HepG2 (cell line): Measurements from ENCODE around the gene SLC35F3. TPM values are rescaled to one million over a fixed set of nuclear protein-coding genes. Genes with fewer than 3 reads are reported as not detected.

Source experiments
- ATAC-seq: fragments of 200-7000 bp; cut with Tn5 transposase; 3 replicates; pipeline ENCODE4 v1.9.1; 2020; ENCODE audit warnings: mild to moderate bottlenecking, moderate library complexity
- BruUV-seq: library from RNA; stranded (reverse); fragments of 400-500 nt; replicated peaks from 2 replicates; lab custom pipeline; 2021; lab: Mats Ljungman, UMichigan
- CTCF ChIA-PET: fragments of 300-600 bp; formaldehyde crosslinking; extraction: SDS; loops from one replicate; lab custom pipeline; 2021; ENCODE audit warnings: low total read pairs, inconsistent platforms, low intra/inter-chr PET ratio; lab: Yijun Ruan, JAX
- POLR2A ChIA-PET: fragments of 350-600 bp; sonication (Branson Sonifier 250); formaldehyde crosslinking; loops from one replicate; lab custom pipeline; 2020; ENCODE audit warnings: antibody characterized with exemption, inconsistent platforms; lab: Yijun Ruan, JAX
- DNase-seq: peaks from one replicate; pipeline ENCODE4 v3.0.0-alpha.2; 2015; ENCODE audit warnings: low spot score
- FAIRE-seq: peaks from 3 replicates; lab custom pipeline; 2011; peaks lifted over from hg19 to GRCh38; lab: Jason Lieb, UNC
- H2AFZ ChIP-seq: one replicate; pipeline ENCODE4 v1.6.1; 2011; ENCODE audit warnings: low read length, inconsistent platforms
- H3K27ac ChIP-seq: fragments of 300-600 bp; 3 replicates; pipeline ENCODE4 v1.8.0; 2011; ENCODE audit warnings: mixed run types, mild to moderate bottlenecking, mixed read lengths, low read length, inconsistent platforms; ENCODE audit not compliant: insufficient read depth; ENCODE audit errors: extremely low read length
- H3K27me3 ChIP-seq, 2 experiments: fragments of 200-600 bp in 1 of 2; 2 replicates in 1 of 2; 3 replicates in 1 of 2; pipeline versions ENCODE4 v1.6.0 to v1.8.0; 2011; ENCODE audit warnings: low read length in 2 of 2, mild to moderate bottlenecking in 2 of 2, moderate library complexity in 2 of 2, inconsistent platforms in 1 of 2; ENCODE audit not compliant: insufficient read depth in 2 of 2, control insufficient read depth in 1 of 2
- H3K36me3 ChIP-seq, 2 experiments: fragments of 200-600 bp in 1 of 2; replicated peaks in 1 of 2; 2 replicates in 1 of 2; 3 replicates in 1 of 2; pipeline versions ENCODE4 v1.5.1 to v1.8.0; 2011; ENCODE audit warnings: low read length in 2 of 2, inconsistent platforms in 1 of 2; ENCODE audit not compliant: insufficient read depth in 2 of 2, control insufficient read depth in 1 of 2
- H3K4me1 ChIP-seq: 2 replicates; pipeline ENCODE4 v1.5.1; 2012; ENCODE audit warnings: low read length, inconsistent platforms; ENCODE audit not compliant: insufficient read depth
- H3K4me2 ChIP-seq: 2 replicates; pipeline ENCODE4 v1.6.0; 2011; ENCODE audit warnings: low read depth, low read length, inconsistent platforms
- H3K4me3 ChIP-seq, 3 experiments: fragments of 200-600 bp in 1 of 3; sonication (generic), shearing (Covaris generic) in 1 of 3; replicated peaks in 1 of 3; 2 replicates each; pipeline ENCODE4 v1.5.1; 2011 to 2016; ENCODE audit warnings: low read length in 3 of 3, inconsistent platforms in 2 of 3, low read depth in 2 of 3, mild to moderate bottlenecking in 2 of 3, control low read depth in 1 of 3, mixed read lengths in 1 of 3; ENCODE audit not compliant: insufficient read depth in 1 of 3
- H3K79me2 ChIP-seq: one replicate; pipeline ENCODE4 v1.6.1; 2011; ENCODE audit warnings: low read length, inconsistent platforms; ENCODE audit not compliant: insufficient read depth
- H3K9ac ChIP-seq: 2 replicates; pipeline ENCODE4 v1.6.0; 2011; ENCODE audit warnings: mild to moderate bottlenecking, low read depth, low read length, inconsistent platforms; ENCODE audit not compliant: insufficient read depth
- H3K9me3 ChIP-seq: 2 replicates; pipeline ENCODE4 v1.5.1; 2012; ENCODE audit warnings: mild to moderate bottlenecking, low read length
- H4K20me1 ChIP-seq: 2 replicates; pipeline ENCODE4 v1.6.0; 2011; ENCODE audit warnings: inconsistent platforms, mild to moderate bottlenecking, low read length, moderate library complexity; ENCODE audit not compliant: insufficient read depth
- ATF7-NPFF ChIP-seq: sonication (generic); formaldehyde crosslinking; IDR thresholded peaks from 2 replicates; pipeline ENCODE4 v1.8.1; 2023; ENCODE audit warnings: mild to moderate bottlenecking, low read depth, missing genetic modification reagents, moderate library complexity
- EHMT2 ChIP-seq: fragments of 200-600 bp; sonication (generic); IDR thresholded peaks from 2 replicates; pipeline ENCODE4 v1.7.0; 2017; ENCODE audit warnings: antibody characterized with exemption, low read depth, low read length, borderline replicate concordance
- GFI1 ChIP-seq: sonication (generic); formaldehyde crosslinking; IDR thresholded peaks from 2 replicates; pipeline ENCODE4 v1.5.0; 2020; ENCODE audit warnings: missing genetic modification reagents, mild to moderate bottlenecking, borderline replicate concordance
- HNF4A ChIP-seq: sonication (generic); formaldehyde crosslinking; IDR thresholded peaks from 2 replicates; pipeline ENCODE4 v1.4.0; 2020; ENCODE audit warnings: missing genetic modification reagents
- KAT7 ChIP-seq: IDR thresholded peaks from 2 replicates; pipeline ENCODE4 v1.6.1; 2018; ENCODE audit warnings: borderline replicate concordance, missing compliant biosample characterization
- MAFK ChIP-seq, 2 experiments: IDR thresholded peaks in 1 of 2; conservative IDR thresholded peaks in 1 of 2; 2 replicates each; pipeline ENCODE4 v1.6.1; 2011; ENCODE audit warnings: improper control_type of control experiment in 2 of 2, low read length in 2 of 2
- SRF ChIP-seq: IDR thresholded peaks from 2 replicates; pipeline ENCODE4 v1.6.1; 2011; ENCODE audit warnings: mild to moderate bottlenecking, low read depth, low read length, moderate library complexity
- STAG1 ChIP-seq: sonication (generic); formaldehyde crosslinking; IDR thresholded peaks from 2 replicates; pipeline ENCODE4 v1.4.0; 2020; ENCODE audit warnings: missing genetic modification reagents
- TCF12 ChIP-seq, 2 experiments: fragments of 450-650 bp in 1 of 2; sonication (generic) in 1 of 2; formaldehyde crosslinking in 1 of 2; IDR thresholded peaks; 2 replicates each; pipeline versions ENCODE4 v1.6.1 to v1.8.0; 2017 to 2022; ENCODE audit warnings: antibody characterized with exemption in 1 of 2, mild to moderate bottlenecking in 1 of 2, missing genetic modification reagents in 1 of 2, moderate library complexity in 1 of 2
- ZNF264 ChIP-seq: sonication (generic); formaldehyde crosslinking; IDR thresholded peaks from 2 replicates; pipeline ENCODE4 v1.4.0; 2020; ENCODE audit warnings: missing genetic modification reagents
- ZNF317 ChIP-seq: sonication (generic); formaldehyde crosslinking; IDR thresholded peaks from 2 replicates; pipeline ENCODE4 v1.5.0; 2020; ENCODE audit warnings: mild to moderate bottlenecking, missing genetic modification reagents
- ZNF562 ChIP-seq: sonication (generic); formaldehyde crosslinking; IDR thresholded peaks from 2 replicates; pipeline ENCODE4 v1.8.0; 2022; ENCODE audit warnings: missing genetic modification reagents, borderline replicate concordance
- ZSCAN31 ChIP-seq: sonication (generic); formaldehyde crosslinking; IDR thresholded peaks from 2 replicates; pipeline ENCODE4 v1.5.0; 2020; ENCODE audit warnings: low read depth, mild to moderate bottlenecking, missing genetic modification reagents
- WGBS: methylation state at CpG from one replicate; pipeline ENCODE4 v1.1.6; 2017; ENCODE audit warnings: low lambda C conversion rate; 5-methylcytosine and 5-hydroxymethylcytosine counted together
- in situ Hi-C: cut with HindIII; loops from 2 replicates; pipeline ENCODE4 v1.10.0; 2017; ENCODE audit warnings: low pct_unique_long_range_greater_than_20kb; ENCODE audit not compliant: extremely low pct_ligation_motif_present
- intact Hi-C: fragments of 100-400 bp; cut with micrococcal nuclease; formaldehyde crosslinking; loops from one replicate; pipeline ENCODE4 v1.10.0; 2022; ENCODE audit not compliant: unreplicated experiment
- polyA plus RNA-seq, 8 experiments: library from polyadenylated mRNA; depleted of rRNA in 3 of 8; stranded (reverse) in 7 of 8; unstranded in 1 of 8; fragments of >200 nt; fragmentation: Illumina TruSeq in 4 of 8; extraction: Trizol in 4 of 8; gene quantifications; 2 replicates each; pipeline versions ENCODE4 v1.2.1 to v1.2.3, GENCODE V29; 2011 to 2016; ENCODE audit warnings: low read depth in 4 of 8, missing spikeins in 1 of 8, mixed read lengths in 1 of 8; ENCODE audit not compliant: insufficient read depth in 1 of 8
- total RNA-seq, 5 experiments: library from RNA; depleted of rRNA; stranded (reverse); fragments of >200 nt; fragmentation: Illumina TruSeq; extraction: Trizol; gene quantifications; 2 replicates each; pipeline ENCODE4 v1.2.3, GENCODE V29; 2016; ENCODE audit warnings: low read depth in 1 of 5
- TF ChIP-seq, protein P1 (sequence below): sonication (generic); formaldehyde crosslinking; IDR thresholded peaks from 2 replicates; pipeline ENCODE4 v1.4.0; 2020; ENCODE audit warnings: mild to moderate bottlenecking, missing genetic modification reagents
- TF ChIP-seq, protein P2 (sequence below): sonication (generic); formaldehyde crosslinking; IDR thresholded peaks from 2 replicates; pipeline ENCODE4 v1.5.0; 2020; ENCODE audit warnings: mild to moderate bottlenecking, missing genetic modification reagents
- TF ChIP-seq, protein P3 (sequence below): sonication (generic); formaldehyde crosslinking; IDR thresholded peaks from 2 replicates; pipeline ENCODE4 v1.4.0; 2020; ENCODE audit warnings: missing genetic modification reagents

The SLC35F3 gene
- total and polyA plus RNA-seq, 2 of the 13 experiments (the other 11 are each of a cell fraction or from before 2014, with no cell fraction given) = not detected

DNA sequence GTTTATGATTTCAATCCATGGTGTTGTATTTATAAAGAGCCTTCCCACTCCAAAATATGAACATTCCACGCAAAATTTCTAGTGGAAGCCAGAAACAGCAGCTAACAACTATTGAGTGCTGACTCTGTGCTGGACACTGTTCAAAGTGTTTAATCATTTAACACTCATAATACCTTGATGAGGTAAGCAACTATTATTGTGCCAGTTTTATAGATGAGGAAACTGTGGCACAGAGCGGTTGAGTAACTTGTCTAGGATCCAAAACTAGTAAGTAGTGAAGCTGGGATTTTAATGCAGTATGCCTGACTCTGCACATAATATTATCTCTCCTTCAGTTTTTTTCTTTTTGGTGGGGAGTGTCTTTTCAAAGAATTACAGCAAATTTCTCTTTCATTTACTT lies 228.3 kb downstream of the SLC35F3 start (continued):
- TF ChIP-seq EHMT2 (no peak), SRF (no peak), GFI1 (no peak), ZNF264 (CRISPR knock-in tag) (no peak), ATF7-NPFF (no peak), HNF4A (no peak), KAT7 (CRISPR knock-in tag) (no peak), ZSCAN31 (CRISPR knock-in tag) (no peak), ZNF562 (CRISPR knock-in tag) (no peak)
- TF ChIP-seq, protein P1, sequence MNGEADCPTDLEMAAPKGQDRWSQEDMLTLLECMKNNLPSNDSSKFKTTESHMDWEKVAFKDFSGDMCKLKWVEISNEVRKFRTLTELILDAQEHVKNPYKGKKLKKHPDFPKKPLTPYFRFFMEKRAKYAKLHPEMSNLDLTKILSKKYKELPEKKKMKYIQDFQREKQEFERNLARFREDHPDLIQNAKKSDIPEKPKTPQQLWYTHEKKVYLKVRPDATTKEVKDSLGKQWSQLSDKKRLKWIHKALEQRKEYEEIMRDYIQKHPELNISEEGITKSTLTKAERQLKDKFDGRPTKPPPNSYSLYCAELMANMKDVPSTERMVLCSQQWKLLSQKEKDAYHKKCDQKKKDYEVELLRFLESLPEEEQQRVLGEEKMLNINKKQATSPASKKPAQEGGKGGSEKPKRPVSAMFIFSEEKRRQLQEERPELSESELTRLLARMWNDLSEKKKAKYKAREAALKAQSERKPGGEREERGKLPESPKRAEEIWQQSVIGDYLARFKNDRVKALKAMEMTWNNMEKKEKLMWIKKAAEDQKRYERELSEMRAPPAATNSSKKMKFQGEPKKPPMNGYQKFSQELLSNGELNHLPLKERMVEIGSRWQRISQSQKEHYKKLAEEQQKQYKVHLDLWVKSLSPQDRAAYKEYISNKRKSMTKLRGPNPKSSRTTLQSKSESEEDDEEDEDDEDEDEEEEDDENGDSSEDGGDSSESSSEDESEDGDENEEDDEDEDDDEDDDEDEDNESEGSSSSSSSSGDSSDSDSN (CRISPR knock-in tag) = no peak
- TF ChIP-seq, all 625 proteins: peak for 0

DNA sequence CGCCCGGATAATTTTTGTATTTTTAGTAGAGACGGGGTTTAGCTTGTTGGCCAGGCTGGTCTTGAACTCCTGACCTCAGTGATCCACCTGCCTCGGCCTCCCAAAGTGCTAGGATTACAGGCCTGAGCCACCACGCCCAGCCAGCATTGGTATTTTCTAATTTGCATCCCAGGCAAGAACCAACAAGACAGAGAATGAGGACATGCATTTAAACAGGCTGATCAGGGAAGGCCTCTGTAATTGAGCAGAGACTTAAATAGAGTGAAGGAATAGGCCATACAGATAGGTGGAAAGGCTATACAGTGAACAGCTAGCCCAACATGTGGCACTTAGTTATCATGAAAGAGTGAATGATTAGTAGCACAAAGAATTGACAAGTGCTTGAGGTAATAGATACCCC lies 230.4 kb downstream of the SLC35F3 start:
- H2AFZ ChIP-seq = no peak overlapping the region
- FAIRE-seq = no peak
- no TSS peak for BruUV-seq
- no peak for ATAC-seq
- no peaks in the 10 kb centered on the region for H4K20me1 ChIP-seq
- H3K27ac ChIP-seq = no peak overlapping the region
- CTCF ChIA-PET = no interaction called here
- in situ Hi-C loops (loop anchor here (25.0 kb wide), 1 partner anchor 177 kb away; no protein-coding TSS in a partner anchor), intact Hi-C loops (no loop called here)
- H3K9me3 ChIP-seq = no peaks in the 10 kb centered on the region
- WGBS = 37% methylated on average over 4 of the region's 5 CpGs
- no peaks in the 10 kb centered on the region for H3K36me3 ChIP-seq
- no peaks in the 10 kb centered on the region for H3K4me1 ChIP-seq
- H3K4me2 ChIP-seq = no peak overlapping the region
- no peak overlapping the region for H3K4me3 ChIP-seq
- no peaks in the 10 kb centered on the region for H3K79me2 ChIP-seq
- POLR2A ChIA-PET = no interaction called here
- H3K27me3 ChIP-seq = no peaks in the 10 kb centered on the region; a peak in 1 of 5 replicates
- no peak for DNase-seq
- no peak overlapping the region for H3K9ac ChIP-seq
- TF ChIP-seq, protein P2, sequence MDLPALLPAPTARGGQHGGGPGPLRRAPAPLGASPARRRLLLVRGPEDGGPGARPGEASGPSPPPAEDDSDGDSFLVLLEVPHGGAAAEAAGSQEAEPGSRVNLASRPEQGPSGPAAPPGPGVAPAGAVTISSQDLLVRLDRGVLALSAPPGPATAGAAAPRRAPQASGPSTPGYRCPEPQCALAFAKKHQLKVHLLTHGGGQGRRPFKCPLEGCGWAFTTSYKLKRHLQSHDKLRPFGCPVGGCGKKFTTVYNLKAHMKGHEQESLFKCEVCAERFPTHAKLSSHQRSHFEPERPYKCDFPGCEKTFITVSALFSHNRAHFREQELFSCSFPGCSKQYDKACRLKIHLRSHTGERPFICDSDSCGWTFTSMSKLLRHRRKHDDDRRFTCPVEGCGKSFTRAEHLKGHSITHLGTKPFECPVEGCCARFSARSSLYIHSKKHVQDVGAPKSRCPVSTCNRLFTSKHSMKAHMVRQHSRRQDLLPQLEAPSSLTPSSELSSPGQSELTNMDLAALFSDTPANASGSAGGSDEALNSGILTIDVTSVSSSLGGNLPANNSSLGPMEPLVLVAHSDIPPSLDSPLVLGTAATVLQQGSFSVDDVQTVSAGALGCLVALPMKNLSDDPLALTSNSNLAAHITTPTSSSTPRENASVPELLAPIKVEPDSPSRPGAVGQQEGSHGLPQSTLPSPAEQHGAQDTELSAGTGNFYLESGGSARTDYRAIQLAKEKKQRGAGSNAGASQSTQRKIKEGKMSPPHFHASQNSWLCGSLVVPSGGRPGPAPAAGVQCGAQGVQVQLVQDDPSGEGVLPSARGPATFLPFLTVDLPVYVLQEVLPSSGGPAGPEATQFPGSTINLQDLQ (CRISPR knock-in tag) = no peak
- TF ChIP-seq, protein P3, sequence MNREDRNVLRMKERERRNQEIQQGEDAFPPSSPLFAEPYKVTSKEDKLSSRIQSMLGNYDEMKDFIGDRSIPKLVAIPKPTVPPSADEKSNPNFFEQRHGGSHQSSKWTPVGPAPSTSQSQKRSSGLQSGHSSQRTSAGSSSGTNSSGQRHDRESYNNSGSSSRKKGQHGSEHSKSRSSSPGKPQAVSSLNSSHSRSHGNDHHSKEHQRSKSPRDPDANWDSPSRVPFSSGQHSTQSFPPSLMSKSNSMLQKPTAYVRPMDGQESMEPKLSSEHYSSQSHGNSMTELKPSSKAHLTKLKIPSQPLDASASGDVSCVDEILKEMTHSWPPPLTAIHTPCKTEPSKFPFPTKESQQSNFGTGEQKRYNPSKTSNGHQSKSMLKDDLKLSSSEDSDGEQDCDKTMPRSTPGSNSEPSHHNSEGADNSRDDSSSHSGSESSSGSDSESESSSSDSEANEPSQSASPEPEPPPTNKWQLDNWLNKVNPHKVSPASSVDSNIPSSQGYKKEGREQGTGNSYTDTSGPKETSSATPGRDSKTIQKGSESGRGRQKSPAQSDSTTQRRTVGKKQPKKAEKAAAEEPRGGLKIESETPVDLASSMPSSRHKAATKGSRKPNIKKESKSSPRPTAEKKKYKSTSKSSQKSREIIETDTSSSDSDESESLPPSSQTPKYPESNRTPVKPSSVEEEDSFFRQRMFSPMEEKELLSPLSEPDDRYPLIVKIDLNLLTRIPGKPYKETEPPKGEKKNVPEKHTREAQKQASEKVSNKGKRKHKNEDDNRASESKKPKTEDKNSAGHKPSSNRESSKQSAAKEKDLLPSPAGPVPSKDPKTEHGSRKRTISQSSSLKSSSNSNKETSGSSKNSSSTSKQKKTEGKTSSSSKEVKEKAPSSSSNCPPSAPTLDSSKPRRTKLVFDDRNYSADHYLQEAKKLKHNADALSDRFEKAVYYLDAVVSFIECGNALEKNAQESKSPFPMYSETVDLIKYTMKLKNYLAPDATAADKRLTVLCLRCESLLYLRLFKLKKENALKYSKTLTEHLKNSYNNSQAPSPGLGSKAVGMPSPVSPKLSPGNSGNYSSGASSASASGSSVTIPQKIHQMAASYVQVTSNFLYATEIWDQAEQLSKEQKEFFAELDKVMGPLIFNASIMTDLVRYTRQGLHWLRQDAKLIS (CRISPR knock-in tag) = no peak
- TF ChIP-seq MAFK (conservative IDR thresholded peaks at IDR 0.05 in 1 of 2, IDR thresholded peaks at IDR 0.05 in 1 of 2; ENCODE audit: low read length in 2 of 2) (no peak), TCF12 (IDR thresholded peaks at IDR 0.05) (no peak), TCF12 (CRISPR knock-in tag; IDR thresholded peaks at IDR 0.05) (no peak), STAG1 (CRISPR knock-in tag) (no peak), ZNF317 (CRISPR knock-in tag) (no peak)
